GM18867 (cell line): ENCODE measurements around the gene GOLGA3.
"Not testable (repeated sequence)": the region's sequence is repeated elsewhere in the genome, so short reads cannot be mapped to it uniquely, and the experiment has no call there.

Experiments used
- ATAC-seq: cut with Tn5 transposase; IDR thresholded peaks from one replicate; pipeline ENCODE4 v1.9.1; 2021; ENCODE audit warnings: mild to moderate bottlenecking, moderate library complexity; ENCODE audit not compliant: unreplicated experiment

The GOLGA3 gene

GRCh38 chr12:132844681-132845080 is 16.0 kb upstream of the GOLGA3 start:
- ATAC-seq: not testable (repeated sequence)

DNA sequence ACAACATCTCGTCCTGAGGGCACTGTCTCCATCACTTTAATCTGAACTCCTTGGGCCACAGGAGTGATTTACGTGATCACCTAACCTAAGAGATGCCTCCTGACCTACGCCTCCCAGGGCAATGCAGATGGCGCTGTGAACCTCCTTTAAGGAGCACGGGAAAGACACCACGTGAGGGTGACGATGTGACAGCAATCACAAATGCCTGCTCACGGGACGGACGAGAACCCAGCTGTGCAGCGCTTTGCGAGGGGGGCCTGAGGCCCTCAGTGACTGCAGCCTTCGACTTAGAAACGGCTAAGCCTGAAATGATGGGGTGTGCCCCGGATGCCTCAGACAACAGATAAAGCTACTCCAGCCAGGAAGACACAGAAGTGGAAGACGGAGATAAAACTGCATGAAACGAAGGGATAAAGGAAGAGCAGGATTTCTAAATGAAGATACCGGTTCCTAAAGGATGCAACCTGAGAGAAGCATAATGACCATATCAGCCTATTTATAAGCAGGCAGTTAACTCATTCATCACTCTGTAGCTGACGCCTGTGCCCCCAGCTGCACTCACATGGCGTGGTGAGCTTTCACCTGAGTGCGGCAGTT is 13.9 kb upstream of the GOLGA3 start:
- no peak for ATAC-seq

- ATAC-seq: no peak
Observed at GRCh38 chr12:132841151-132841550, 12.5 kb upstream of the GOLGA3 start.

DNA sequence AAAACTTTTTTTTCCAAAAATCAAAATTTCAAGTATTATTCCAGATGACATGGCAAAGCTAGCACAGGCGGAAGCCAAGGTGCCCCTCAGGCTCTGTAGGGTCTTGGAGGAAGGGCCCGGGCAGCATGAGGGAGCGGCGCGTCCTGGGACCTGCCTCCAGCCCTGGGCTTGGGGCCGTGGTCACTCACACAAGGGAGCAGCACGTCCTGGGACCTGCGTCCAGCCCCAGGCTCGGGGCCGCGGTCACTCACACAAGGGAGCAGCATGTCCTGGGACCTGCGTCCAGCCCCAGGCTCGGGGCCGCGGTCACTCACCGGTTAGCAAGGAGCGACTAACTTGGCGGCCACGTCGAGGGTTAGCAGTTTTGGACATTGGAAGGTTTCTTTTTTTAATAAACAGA is 11.9 kb upstream of the GOLGA3 start:
- no peak for ATAC-seq

GRCh38 chr12:132839558-132840235 is 11.0 kb upstream of the GOLGA3 start:
- no peak for ATAC-seq

DNA sequence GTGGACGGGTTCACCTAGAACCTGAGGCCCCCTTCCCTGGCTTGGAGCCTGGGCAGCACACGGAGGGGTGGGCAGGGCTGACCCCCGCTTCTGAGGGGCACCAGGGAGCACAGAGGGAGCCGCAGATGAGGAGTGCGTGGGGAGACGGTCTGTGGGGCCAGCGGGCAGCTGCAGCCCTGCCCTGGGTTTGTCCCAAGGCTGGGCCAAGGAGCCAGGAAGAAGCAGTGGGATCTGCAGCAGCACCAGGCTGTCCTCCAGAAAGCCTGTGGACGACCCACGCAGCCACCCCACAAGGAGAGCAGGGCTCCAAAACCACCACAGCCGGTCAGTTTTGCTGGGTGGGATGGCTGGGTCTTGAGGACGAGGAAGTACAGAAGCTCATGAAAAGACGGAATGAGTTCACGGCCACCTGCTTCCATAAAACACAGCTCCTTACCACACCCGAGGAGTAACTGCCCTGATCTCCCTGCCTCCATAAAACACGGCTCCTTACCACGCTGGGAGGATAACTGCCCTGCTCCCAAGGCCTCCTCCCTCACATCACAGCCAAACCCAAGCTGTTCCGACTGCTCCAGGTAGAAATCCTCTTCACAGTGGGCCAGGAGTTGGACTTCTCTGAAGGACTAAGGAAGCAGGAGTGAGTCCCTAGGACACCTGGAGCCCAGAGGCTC is 9.9 kb upstream of the GOLGA3 start:
- ATAC-seq: no peak

DNA sequence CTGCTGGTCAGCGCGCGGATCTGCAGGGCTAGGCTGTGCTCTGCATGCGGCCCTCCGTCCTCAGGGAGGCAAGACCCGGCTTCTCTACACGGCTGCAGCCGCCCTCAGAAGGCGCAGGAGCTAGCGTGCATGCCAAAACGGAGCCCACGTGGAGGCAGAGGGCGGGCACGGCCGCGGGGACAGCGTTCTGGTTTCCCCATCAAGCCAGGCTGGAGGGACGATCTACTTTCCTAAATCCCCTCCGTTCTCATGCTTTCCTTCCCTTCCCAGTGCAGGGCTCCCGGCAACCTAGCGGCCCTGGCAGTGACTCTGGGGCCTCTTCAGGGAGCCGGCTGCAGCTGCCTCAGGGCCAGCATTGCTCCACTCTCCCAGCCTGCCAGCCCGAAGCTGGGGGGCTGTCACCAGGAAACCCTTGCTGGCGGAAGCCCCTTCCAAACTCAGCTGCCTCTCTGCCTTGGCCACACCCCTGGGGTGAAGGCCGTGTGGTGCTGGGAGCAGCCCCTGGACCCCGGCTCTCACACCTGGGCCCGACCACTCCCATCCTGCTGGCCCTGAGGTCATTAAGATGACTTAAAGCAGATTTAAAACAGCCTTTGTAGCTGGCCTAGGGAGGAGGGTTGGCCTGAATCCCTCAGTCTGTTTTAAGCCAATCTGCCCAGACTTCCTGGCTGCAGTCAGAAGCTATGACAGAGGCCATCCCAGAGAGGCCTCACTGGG is 9.2 kb upstream of the GOLGA3 start:
- ATAC-seq: no peak

- ATAC-seq: no peak
Observed at GRCh38 chr12:132836795-132837331, 8.2 kb upstream of the GOLGA3 start.

- not testable (repeated sequence) for ATAC-seq
Observed at GRCh38 chr12:132836230-132836629, 7.6 kb upstream of the GOLGA3 start.

DNA sequence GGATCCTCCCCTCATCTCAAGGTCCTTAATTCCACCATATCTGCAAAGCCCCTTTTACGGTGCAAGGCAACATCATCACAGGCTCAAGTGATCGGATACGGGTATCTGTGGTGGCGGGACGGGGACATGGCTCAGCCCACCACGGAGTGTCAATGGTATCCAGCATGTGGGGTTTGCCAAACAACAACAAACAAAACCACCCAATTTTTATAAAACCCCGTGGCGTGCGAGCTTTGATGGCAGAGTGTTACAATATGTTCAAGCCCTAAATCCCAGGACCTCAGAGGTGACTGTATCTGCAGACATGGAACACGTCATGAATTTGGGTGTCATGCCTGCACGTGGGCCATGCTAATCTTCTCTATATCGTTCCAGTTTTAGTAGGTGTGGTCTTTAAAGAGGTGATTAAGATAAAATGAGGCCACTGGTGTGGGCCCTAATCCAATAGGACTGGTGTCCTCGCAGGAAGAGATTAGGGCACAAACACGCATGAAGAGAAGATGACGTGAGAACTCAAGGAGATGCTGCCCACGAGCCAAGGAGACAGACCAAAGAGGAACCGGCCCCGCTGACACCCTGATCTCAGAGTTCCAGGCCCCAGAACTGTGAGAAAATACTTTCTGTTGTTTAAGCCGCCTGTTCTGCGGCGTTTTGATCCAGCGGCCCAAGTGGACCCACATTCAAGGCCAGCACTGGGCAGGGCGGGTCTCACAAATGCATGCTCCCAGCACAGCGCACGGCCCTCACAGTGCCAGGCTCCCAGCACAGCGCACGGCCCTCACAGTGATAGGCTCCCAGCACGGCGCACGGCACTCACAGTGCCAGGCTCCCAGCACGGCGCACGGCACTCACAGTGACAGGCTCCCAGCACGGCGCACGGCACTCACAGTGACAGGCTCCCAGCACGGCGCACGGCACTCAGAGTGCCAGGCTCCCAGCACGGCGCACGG is 6.7 kb upstream of the GOLGA3 start:
- no peak for ATAC-seq

GRCh38 chr12:132834181-132834711 is 5.6 kb upstream of the GOLGA3 start:
- no peak for ATAC-seq

GRCh38 chr12:132833341-132833740 is 4.7 kb upstream of the GOLGA3 start:
- ATAC-seq: no peak

GRCh38 chr12:132831771-132832170 is 3.1 kb upstream of the GOLGA3 start:
- ATAC-seq: no peak

- peak; percentile 36 for ATAC-seq
Observed at GRCh38 chr12:132827763-132828703, 636 bp downstream of the GOLGA3 start.

DNA sequence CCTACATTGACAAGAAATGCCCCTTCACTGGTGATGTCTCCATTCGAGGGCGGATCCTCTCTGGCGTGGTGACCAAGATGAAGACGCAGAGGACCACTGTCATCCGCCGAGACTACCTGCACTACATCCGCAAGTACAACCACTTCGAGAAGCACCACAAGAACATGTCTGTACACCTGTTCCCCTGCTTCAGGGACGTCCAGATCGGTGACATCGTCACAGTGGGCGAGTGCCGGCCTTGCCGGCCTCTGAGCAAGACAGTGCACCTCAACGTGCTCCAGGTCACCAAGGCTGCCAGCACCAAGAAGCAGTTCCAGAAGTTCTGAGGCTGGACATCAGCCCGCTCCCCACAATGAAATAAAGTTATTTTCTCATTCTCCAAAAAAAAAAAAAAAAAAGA is 2.8 kb downstream of the GOLGA3 start:
- ATAC-seq: no peak

- ATAC-seq: no peak
Observed at GRCh38 chr12:132825089-132825488, 3.6 kb downstream of the GOLGA3 start.

DNA sequence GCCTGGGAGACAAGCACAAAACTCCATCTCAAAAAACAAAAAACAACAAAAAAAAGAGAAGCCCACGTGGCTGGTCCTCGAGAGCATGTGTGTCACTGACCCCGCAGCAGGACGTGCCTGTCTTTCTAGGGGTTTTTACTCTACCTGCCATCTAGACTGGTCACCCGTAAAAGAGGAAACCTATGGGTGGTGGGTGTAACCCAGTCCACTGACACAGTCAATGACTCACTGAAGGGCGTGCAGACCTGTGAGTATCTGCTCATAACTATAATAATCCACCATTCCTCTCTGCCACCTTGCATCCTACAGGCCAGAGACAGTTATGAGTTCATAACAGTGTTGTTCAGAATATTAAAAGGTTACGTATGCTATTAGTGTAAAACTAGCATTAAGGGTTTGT is 4.6 kb downstream of the GOLGA3 start:
- ATAC-seq: no peak

GRCh38 chr12:132818562-132818961 is 10.1 kb downstream of the GOLGA3 start:
- ATAC-seq: no peak

GRCh38 chr12:132814232-132814631 is 14.4 kb downstream of the GOLGA3 start:
- ATAC-seq: no peak
